Adipose tissue (tissue), 3 donors: ENCODE data around the gene LARGE1. TPM values are rescaled to one million over a fixed set of nuclear protein-coding genes. Genes with fewer than 3 reads are reported as not detected.
"Not testable (repeated sequence)": the region's sequence is repeated elsewhere in the genome, so short reads cannot be mapped to it uniquely, and the experiment has no call there.

ENCODE experiments used
- H3K27ac ChIP-seq: one replicate; pipeline ENCODE4 v1.5.1; 2013; ENCODE audit warnings: low read depth, low read length
- WGBS, 3 donors: extraction: QIAGEN DNeasy Blood & Tissue Kit; methylation state at CpG; one replicate each; pipeline ENCODE4 v1.1.7; 2013; 5-methylcytosine and 5-hydroxymethylcytosine counted together
- polyA plus RNA-seq, 3 donors: library from polyadenylated mRNA; stranded (reverse); fragments of 200-250 nt; gene quantifications; one replicate each; pipeline ENCODE4 v1.2.3, GENCODE V29; 2013
- donor health status: healthy with polysubstance abuse.
- donor health status: Bipolar disorder and iron deficiency.
- donor health status: healthy.

The LARGE1 gene
- polyA plus RNA-seq, 3 donors = 4.0 to 7.9 (median 7.7) TPM

- no peak overlapping the region for H3K27ac ChIP-seq
- WGBS, 3 donors = 89 to 94% (median 90%) methylated on average over 3 of the region's 3 CpGs
These were observed 344.1 kb downstream of the LARGE1 start for GRCh38 chr22:33576205-33576604.

- WGBS, 3 donors = 93 to 94% (median 94%) methylated on average over 7 of the region's 7 CpGs
- H3K27ac ChIP-seq = no peak overlapping the region
These were observed 344.5 kb downstream of the LARGE1 start for GRCh38 chr22:33575771-33576170.

GRCh38 chr22:33575041-33575440 is 345.2 kb downstream of the LARGE1 start:
- 63 to 85% (median 78%) methylated on average over 2 of the region's 2 CpGs for WGBS, 3 donors
- H3K27ac ChIP-seq = no peak overlapping the region

- WGBS, 3 donors = 68 to 95% (median 88%) methylated on average over 4 of the region's 4 CpGs
- no peak overlapping the region for H3K27ac ChIP-seq
These were observed 346.8 kb downstream of the LARGE1 start for GRCh38 chr22:33573479-33573878.

GRCh38 chr22:33572086-33572485 is 348.2 kb downstream of the LARGE1 start:
- no peak overlapping the region for H3K27ac ChIP-seq
- WGBS, 3 donors = 86 to 96% (median 91%) methylated on average over 3 of the region's 3 CpGs

- no peak overlapping the region for H3K27ac ChIP-seq
- WGBS, 3 donors = 76 to 91% (median 79%) methylated on average over 4 of the region's 4 CpGs
These were observed 350.2 kb downstream of the LARGE1 start for GRCh38 chr22:33570110-33570509.

GRCh38 chr22:33569559-33569958 is 350.7 kb downstream of the LARGE1 start:
- WGBS, 3 donors = 51 to 56% (median 53%) methylated on average over 3 of the region's 3 CpGs
- H3K27ac ChIP-seq = no peak overlapping the region

- 32 to 48% (median 41%) methylated on average over 4 of the region's 4 CpGs for WGBS, 3 donors
- H3K27ac ChIP-seq = no peak overlapping the region
These were observed 351.3 kb downstream of the LARGE1 start for GRCh38 chr22:33569018-33569417.

- WGBS, 3 donors = 94 to 97% (median 95%) methylated on average over 6 of the region's 6 CpGs
These were observed 353.8 kb downstream of the LARGE1 start for GRCh38 chr22:33566495-33566894.

GRCh38 chr22:33565580-33565995 is 354.7 kb downstream of the LARGE1 start:
- H3K27ac ChIP-seq = no peak overlapping the region
- WGBS, 3 donors = 96 to 98% (median 96%) methylated on average over 7 of the region's 7 CpGs

More at GRCh38 chr22:33566495-33566894, 353.8 kb downstream of the LARGE1 start:
- H3K27ac ChIP-seq = not testable (repeated sequence)

- no peak overlapping the region for H3K27ac ChIP-seq
- WGBS, 3 donors = 67 to 82% (median 81%) methylated on average over 6 of the region's 6 CpGs
These were observed 355.6 kb downstream of the LARGE1 start for GRCh38 chr22:33564683-33565082.

- WGBS, 3 donors = 62 to 65% (median 62%) methylated on average over 14 of the region's 14 CpGs
- H3K27ac ChIP-seq = no peak overlapping the region
These were observed 356.9 kb downstream of the LARGE1 start for GRCh38 chr22:33563220-33563964.

GRCh38 chr22:33562501-33562900 is 357.8 kb downstream of the LARGE1 start:
- 85 to 92% (median 91%) methylated on average over 6 of the region's 6 CpGs for WGBS, 3 donors
- H3K27ac ChIP-seq = no peak overlapping the region

GRCh38 chr22:33561149-33561807 is 359.0 kb downstream of the LARGE1 start:
- H3K27ac ChIP-seq = no peak overlapping the region
- 52 to 96% (median 91%) methylated on average over 9 of the region's 9 CpGs for WGBS, 3 donors

- H3K27ac ChIP-seq = no peak overlapping the region
- WGBS, 3 donors = 91 to 96% (median 94%) methylated on average over 7 of the region's 7 CpGs
These were observed 362.4 kb downstream of the LARGE1 start for GRCh38 chr22:33557836-33558235.

- WGBS, 3 donors = 71 to 86% (median 85%) methylated on average over 5 of the region's 5 CpGs
- H3K27ac ChIP-seq = no peak overlapping the region
These were observed 364.3 kb downstream of the LARGE1 start for GRCh38 chr22:33555814-33556522.

- WGBS, 3 donors = 58 to 96% (median 62%) methylated on average over 5 of the region's 5 CpGs
- H3K27ac ChIP-seq = no peak overlapping the region
These were observed 366.8 kb downstream of the LARGE1 start for GRCh38 chr22:33553493-33553892.

GRCh38 chr22:33544707-33545106 is 375.6 kb downstream of the LARGE1 start:
- WGBS, 3 donors = 61 to 88% (median 63%) methylated on average over 4 of the region's 4 CpGs
- H3K27ac ChIP-seq = no peak overlapping the region

GRCh38 chr22:33542722-33543121 is 377.6 kb downstream of the LARGE1 start:
- 84 to 91% (median 91%) methylated on average over 4 of the region's 4 CpGs for WGBS, 3 donors

More at GRCh38 chr22:33542722-33543121, 377.6 kb downstream of the LARGE1 start:
- no peak overlapping the region for H3K27ac ChIP-seq
